HG02870 (cell line): ENCODE measurements around the gene MAML2.

Experiments used
- ATAC-seq: cut with Tn5 transposase; IDR thresholded peaks from one replicate; pipeline ENCODE4 v1.9.1; 2021; ENCODE audit warnings: mild to moderate bottlenecking, moderate library complexity; ENCODE audit not compliant: unreplicated experiment

MAML2 gene

DNA sequence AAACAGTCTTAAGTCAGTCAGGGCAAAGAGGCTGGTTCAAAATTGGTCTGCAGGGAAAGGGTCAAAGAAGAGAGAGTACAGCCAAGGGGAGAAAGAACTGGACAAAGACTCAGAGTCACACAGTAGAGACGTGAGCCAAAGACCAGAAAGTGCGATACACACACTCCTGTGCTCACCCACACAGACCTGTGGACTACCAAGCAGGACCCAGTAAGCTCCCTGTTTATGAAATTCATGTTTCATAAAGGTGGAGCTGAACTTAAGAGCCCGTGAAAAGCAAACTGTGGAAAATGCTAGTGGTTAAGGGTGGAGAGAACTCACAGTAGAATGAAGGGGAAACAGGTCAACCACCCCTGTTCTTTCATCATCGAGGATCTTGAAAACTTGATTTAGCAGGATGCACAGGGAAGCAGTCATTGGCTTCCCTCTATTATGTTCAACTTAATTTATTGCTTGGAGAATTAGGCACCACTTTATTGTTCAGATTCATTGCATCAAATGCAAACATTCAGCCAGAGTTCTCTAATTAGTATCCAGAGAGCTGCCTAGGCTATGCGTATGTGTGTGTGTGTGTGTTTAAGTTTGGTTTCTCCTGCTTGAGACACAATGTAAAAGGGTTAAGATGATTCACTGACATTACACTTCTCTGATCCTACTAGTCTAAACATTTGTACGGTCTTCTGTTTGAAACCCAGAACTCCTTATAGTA, 258.2 kb downstream of the MAML2 start:
- no peak for ATAC-seq

- ATAC-seq, result no peak
Observed at GRCh38 chr11:96082936-96083335, 260.1 kb downstream of the MAML2 start.

- ATAC-seq, result no peak
Observed at GRCh38 chr11:96082002-96082899, 260.7 kb downstream of the MAML2 start.

GRCh38 chr11:96081561-96081960, 261.4 kb downstream of the MAML2 start:
- no peak for ATAC-seq

DNA sequence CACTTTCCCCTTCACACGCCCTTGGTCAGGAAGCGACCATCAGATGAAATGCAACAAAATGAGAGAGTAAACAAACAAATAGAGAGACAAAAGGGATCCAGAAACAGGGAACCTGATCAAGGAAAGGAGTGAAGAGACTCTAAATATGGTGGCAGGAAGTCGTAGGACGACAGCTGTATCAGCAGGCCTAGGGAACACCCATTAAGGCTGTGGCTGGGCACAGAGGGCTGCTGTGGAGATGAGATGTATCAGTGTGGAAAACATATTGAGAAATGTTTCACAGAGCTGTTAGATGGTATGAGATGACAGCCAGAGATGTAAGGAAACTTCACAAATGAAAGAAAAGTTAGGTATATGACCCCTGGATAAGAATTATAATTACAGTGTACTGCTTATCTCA, 263.3 kb downstream of the MAML2 start:
- ATAC-seq, result no peak

DNA sequence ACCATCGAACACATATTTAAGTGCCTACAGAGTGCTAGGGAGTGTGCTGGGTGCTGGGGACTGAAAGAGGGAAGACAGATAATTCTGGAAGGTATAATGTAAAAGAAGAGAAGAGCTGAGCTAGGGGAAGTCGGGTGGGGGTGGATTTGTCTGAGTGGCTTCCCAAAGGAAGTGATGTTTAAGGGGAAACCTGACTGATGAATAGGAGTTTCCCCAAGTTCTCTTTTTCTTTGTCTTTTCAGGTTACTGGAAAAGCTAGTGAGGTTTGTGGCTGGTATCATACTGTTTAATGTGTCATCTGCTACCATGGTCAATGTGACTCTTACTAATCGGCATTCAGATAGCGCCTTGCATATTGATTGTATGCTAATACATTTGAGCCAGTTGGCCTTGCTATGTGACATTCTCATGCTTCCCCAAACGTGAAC, 267.4 kb downstream of the MAML2 start:
- peak; percentile 79 for ATAC-seq

DNA sequence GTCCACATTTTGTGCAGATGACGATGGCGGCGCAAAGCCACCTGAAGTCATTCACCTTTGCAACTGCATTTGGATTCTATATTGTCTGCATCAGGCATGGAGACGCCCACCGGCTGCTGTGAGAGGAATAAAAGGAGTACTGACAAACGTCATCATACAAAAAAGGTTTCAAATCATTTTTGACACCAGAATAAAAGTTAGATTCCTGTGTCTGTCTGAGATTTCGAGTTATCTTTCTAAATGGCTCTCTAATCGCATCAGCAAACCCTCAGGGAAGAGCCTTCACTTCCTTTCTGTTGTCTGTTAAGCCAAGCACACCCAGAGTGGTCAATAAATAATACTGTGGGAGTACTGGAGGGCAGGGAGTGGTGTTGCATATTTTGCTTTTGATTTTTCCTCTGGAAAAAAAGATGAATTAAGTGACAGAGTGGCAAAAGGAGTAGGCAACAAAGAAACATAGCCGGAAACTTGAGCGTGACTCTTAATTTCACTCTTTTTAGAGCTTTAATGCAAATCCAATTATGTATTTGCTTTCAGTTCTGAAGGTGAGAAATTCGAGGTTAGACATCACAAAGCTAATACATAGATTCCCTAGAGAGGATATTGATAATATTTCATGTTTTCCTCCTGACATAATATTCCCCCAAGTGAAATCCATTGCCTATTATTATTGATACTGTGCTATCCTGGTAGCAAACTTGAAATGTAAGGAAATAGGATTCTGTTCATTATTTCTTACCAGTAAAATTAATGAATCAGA, 268.3 kb downstream of the MAML2 start:
- ATAC-seq, result no peak

DNA sequence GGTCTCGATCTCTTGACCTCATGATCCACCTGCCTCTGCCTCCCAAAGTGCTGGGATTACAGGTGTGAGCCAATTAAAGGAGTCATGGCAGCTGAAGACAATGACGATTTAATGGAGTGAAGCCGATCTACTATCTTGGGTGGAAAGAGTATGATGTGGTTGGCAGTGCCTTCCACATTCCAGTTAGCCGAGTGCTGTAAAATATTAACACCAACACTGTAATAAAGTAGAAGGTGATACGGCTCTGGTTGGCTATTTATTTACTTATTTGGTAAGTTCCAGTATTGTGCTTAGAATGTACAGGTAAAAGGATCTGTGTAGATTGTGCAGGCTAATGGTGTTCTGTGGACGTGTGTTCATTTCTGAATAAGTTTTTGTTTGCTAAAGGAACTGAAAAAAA, 269.5 kb downstream of the MAML2 start:
- ATAC-seq, result no peak

- ATAC-seq, result no peak
Observed at GRCh38 chr11:96072592-96072991, 270.4 kb downstream of the MAML2 start.

DNA sequence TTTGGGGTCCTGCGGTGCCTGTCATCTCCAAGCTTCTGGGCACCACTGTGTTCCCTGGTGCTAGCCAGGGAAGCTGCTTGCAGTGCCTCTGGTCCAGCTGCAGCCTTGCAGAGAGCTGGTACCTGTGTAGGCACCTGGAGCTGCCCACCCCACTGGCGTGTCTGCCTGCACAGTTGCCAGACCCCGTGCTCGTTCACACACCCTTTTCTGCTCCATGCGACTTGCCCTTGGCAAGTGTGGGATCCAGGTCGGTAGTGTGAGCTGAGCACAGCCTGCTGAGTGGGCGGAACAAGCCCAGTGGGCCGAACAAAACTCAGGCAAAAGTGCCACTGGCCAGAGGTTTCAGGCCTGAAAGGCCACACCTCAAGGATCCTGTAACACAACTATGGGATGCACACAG, 272.5 kb downstream of the MAML2 start:
- no peak for ATAC-seq

- no peak for ATAC-seq
Observed at GRCh38 chr11:96067160-96067559, 275.8 kb downstream of the MAML2 start.

DNA sequence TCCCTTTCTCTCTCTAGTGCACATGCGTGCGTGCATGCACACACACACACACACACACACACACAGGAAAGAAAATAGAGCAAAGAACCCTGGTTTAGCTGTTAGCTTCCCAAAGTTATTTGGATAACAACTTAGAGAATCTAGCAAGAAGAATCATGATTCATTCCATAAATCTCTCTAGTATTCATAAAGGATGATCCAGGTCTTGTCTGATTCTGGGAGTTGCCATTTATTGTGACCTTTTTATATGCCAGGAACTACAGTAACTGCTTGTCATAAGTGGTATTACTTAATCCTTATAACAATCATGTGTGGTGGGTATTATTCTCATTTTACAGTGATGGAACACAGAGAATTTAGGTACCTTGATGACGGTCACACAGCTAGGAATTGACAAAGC, 277.6 kb downstream of the MAML2 start:
- ATAC-seq, result no peak

DNA sequence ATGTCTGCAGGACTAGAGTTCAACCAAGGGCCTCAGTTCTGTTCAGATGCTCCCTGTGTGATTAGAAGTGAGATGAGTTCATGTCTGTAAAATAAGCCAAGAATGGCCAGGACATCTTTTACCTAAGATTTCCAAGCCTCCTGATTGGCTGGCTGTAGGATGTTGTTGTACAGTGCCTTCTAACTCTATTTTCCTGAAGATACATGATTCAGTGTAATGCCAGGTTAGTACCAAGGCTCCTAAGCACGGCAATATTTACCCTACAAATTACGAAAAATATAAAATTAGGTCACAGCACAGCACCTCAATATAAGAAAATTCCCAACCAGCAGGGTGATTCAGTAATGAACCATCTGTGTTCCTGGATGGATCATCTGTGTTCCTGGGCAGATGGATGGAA, 279.1 kb downstream of the MAML2 start:
- no peak for ATAC-seq

GRCh38 chr11:96063053-96063452, 279.9 kb downstream of the MAML2 start:
- ATAC-seq, result no peak

GRCh38 chr11:96062134-96062533, 280.9 kb downstream of the MAML2 start:
- ATAC-seq, result no peak

GRCh38 chr11:96061730-96062129, 281.3 kb downstream of the MAML2 start:
- ATAC-seq, result no peak

DNA sequence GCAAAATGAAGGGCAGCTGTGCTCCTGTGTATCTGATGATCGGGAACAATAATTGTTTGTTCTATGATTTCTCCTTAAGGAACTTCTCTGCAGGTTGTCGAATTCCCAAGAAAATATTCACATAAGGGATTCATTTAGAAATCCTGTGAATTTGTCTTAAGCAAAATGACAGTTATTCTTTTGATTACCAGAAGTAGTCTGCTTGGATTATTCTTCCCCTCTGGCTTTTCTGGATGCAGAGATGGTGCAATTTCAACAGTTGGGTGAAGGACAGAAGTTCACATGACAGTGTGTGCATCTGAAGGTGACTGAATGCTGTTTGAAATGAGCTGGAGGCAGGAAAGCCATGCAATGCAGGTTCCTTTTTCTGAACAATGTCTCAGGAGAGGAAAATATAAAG, 281.9 kb downstream of the MAML2 start:
- ATAC-seq, result no peak

- ATAC-seq, result no peak
Observed at GRCh38 chr11:96057502-96057901, 285.5 kb downstream of the MAML2 start.

- ATAC-seq, result no peak
Observed at GRCh38 chr11:96056576-96056975, 286.4 kb downstream of the MAML2 start.

DNA sequence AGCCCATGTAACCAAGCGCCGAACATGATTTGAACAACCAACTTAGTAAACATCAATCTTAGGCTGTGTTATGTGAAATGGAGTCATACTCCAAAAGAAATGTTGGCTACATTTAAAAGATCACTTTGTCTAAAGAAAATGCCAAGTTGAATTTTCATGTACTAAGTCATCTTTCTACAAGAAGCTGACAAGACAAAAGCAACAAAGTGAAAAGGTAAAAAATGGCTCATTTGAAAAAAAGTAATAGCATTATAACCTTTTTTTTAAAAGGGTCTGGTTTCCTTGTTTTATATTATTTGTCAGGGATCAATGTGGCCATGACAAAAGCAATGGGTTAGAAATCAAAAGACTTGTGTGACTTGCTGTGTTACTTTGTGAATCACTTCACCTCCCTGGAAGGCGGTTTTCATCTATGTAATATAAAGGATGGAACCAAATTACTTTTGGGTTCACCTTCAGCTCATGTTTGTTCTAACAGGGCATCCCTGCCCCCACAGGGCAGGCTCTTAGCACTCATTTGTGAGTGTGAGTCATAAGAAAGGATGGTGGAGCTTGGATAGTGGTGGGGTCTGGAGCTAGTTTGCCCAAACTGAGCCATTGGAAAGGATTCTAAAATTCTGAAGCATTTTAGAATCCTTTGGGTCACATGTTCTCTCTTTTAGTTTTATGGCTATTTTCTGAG, 287.1 kb downstream of the MAML2 start:
- no peak for ATAC-seq
